Endothelial cell of umbilical vein (primary cell): ENCODE measurements around the gene AP3M1.

ENCODE experiments used
- CTCF ChIP-seq, 2 donors: IDR thresholded peaks; 1 replicate in 1 of 2; 2 replicates in 1 of 2; pipeline ENCODE4 v1.5.1; 2011; ENCODE audit warnings: low read length in 2 of 2, mild to moderate bottlenecking in 2 of 2, moderate library complexity in 2 of 2, control low read depth in 1 of 2, inconsistent platforms in 1 of 2, low read depth in 1 of 2; ENCODE audit not compliant: insufficient read depth in 1 of 2; ENCODE audit errors: extremely low read depth in 1 of 2
- POLR2A ChIP-seq: IDR thresholded peaks from 2 replicates; pipeline ENCODE4 v1.6.1; 2012; ENCODE audit warnings: low read depth, mild to moderate bottlenecking, control low read depth, low read length

- no peak for TF ChIP-seq CTCF (IDR thresholded peaks at IDR 0.05; ENCODE audit: extremely low read depth in 1 of 2, insufficient read depth in 1 of 2, low read depth in 1 of 2, low read length in 2 of 2)
- TF ChIP-seq POLR2A: no peak
Observed at GRCh38 chr10:74097776-74098175, 52.9 kb downstream of the AP3M1 start.
